Stimulated activated CD8-positive, alpha-beta memory T cell treated with anti-CD3 and anti-CD28 coated beads, Interleukin-7, amount 100 ng/mL, for 1 hour (primary cell): ENCODE measurements around the gene FAM131A.
"Not testable (repeated sequence)": the region's sequence is repeated elsewhere in the genome, so short reads cannot be mapped to it uniquely, and the experiment has no call there.

Experiments used
- DNase-seq, 2 donors: peaks; one replicate each; pipeline ENCODE4 v3.0.0-alpha.2; 2020; ENCODE audit warnings: low read depth in 2 of 2

FAM131A gene

GRCh38 chr3:184339451-184340135 is 2.2 kb downstream of the FAM131A start:
- DNase-seq = not testable (repeated sequence)

- no peak for DNase-seq
These were observed 4.5 kb downstream of the FAM131A start for GRCh38 chr3:184341925-184342324.

- no peak for DNase-seq
These were observed 5.9 kb downstream of the FAM131A start for GRCh38 chr3:184343200-184343876.

- DNase-seq = no peak
These were observed 7.3 kb downstream of the FAM131A start for GRCh38 chr3:184344579-184345316.

DNA sequence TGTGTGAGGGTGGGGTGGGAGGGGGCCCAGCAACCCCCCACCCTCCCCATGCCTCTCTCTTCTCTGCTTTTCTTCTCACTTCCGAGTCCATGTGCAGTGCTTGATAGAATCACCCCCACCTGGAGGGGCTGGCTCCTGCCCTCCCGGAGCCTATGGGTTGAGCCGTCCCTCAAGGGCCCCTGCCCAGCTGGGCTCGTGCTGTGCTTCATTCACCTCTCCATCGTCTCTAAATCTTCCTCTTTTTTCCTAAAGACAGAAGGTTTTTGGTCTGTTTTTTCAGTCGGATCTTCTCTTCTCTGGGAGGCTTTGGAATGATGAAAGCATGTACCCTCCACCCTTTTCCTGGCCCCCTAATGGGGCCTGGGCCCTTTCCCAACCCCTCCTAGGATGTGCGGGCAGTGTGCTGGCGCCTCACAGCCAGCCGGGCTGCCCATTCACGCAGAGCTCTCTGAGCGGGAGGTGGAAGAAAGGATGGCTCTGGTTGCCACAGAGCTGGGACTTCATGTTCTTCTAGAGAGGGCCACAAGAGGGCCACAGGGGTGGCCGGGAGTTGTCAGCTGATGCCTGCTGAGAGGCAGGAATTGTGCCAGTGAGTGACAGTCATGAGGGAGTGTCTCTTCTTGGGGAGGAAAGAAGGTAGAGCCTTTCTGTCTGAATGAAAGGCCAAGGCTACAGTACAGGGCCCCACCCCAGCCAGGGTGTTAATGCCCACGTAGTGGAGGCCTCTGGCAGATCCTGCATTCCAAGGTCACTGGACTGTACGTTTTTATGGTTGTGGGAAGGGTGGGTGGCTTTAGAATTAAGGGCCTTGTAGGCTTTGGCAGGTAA is 8.1 kb downstream of the FAM131A start:
- DNase-seq = no peak

DNA sequence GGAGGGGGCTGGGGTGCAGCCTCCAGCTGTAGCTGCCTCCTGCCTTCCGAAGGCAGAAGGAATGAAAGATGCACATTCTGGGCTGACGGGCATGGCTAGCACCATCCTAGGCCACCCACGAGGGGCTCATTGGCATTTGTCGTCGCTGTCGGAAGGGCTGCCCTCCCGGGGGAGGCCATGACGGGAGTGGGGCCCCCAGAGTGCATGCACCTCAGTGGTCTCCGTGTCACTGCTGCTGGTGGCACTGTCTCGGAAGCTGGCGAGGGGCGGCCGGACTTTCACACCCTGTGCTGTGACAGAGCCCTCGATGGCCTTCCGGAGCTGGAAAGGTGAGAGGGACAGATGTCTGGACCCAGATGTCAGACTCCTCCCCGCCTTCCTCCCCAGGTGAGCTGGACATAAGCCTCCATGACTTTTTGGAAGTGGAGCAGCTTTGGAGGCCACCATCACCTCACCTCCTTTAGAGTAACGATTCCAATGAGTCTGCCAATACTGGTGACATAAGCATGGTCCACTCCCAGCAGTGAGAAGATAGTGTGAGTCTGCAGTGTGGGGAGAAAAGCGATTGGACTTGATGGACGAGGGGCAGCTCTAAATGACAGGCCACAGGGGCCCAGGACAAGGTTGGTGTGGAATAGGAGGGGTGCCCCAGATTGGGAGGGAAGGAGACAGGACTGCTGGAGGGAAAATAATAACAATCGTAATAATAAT is 9.2 kb downstream of the FAM131A start:
- DNase-seq = no peak

- DNase-seq = no peak
These were observed 10.1 kb downstream of the FAM131A start for GRCh38 chr3:184347321-184348056.

- DNase-seq = no peak
These were observed 10.6 kb downstream of the FAM131A start for GRCh38 chr3:184348057-184348382.

- DNase-seq = no peak
These were observed 12.4 kb downstream of the FAM131A start for GRCh38 chr3:184349563-184350470.

GRCh38 chr3:184350618-184351017 is 13.2 kb downstream of the FAM131A start:
- no peak for DNase-seq

- DNase-seq = no peak
These were observed 14.2 kb downstream of the FAM131A start for GRCh38 chr3:184351511-184352148.

DNA sequence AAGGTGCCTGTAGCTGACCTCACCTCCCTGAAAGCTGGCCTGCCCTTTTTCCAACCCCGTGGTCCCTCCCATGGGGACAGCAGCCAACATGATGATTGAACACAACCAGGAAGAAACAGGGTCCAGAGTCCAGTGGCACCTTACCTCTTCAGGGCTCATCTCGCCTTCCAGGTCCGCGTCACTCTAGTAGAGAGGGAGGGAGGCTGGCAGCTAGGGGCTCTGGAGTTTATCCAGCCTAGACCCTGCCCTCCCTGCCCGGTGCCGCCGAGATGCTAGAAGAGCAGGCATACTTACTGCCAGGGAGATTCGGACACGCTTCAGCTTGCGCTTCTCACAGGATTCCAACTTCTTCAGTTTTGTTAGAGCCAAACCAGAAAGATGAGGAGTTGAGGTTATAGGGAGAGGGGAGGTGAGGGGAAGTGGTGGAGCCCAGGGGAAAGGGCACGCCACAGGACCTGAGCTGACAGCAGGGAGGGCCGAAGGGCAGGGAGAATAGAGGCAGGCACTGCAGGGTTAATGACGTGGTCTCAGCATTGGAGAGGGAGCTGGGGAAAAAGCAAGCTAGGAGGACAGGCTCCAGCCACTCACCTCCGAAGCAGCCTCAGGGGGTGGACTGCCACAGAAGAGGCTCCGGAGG is 14.9 kb downstream of the FAM131A start:
- no peak for DNase-seq

DNA sequence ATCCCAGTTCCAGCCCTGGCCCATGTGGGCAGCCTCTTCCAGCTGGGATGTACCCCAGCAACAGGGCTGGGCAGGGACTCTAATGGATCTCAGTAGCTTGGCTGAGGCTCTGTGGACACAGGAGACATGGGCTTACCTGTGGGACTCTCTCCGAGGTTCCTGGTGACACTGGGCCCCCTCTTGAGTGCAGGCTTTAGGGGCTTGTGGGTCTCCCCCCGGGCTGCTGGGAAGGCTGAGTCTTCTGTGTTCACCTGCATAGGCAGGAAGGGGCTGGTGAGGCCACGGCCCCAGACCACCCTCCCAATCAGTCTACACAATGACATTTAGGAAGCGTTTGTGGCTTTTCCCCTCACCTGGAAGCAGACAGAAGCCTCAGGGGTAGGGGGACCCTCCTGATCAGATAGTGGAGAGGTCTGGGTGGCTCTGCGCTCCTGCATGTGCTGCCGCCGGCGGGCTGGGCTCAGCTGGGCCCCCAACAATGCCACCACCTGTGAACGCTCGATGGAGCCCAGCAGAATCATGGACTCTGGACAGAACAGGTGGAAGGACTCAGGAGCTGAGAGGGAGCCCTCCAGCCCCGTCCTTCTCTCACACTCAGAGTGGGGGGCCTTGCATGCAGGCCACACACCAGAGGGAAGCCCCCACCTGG is 15.6 kb downstream of the FAM131A start:
- no peak for DNase-seq

DNA sequence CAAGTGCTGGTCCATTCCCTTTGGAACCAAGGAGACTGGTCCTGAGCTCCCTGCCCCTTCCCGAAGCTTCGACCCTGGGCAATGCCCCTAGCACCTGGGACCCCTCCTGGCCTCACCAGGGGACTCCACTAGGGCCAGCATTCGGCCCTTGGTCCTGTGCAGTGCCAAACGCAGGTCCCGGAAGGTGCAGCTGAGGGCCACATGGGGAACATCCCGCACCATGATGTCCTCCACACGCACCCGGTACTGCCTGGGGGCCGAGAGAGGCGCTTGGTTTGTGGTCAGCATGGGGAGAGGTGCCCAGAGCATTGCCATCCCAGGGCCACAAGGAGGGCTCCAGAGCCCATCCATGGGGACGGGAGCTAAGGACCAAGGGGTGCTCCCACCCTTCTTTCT is 16.1 kb downstream of the FAM131A start:
- DNase-seq = no peak

DNA sequence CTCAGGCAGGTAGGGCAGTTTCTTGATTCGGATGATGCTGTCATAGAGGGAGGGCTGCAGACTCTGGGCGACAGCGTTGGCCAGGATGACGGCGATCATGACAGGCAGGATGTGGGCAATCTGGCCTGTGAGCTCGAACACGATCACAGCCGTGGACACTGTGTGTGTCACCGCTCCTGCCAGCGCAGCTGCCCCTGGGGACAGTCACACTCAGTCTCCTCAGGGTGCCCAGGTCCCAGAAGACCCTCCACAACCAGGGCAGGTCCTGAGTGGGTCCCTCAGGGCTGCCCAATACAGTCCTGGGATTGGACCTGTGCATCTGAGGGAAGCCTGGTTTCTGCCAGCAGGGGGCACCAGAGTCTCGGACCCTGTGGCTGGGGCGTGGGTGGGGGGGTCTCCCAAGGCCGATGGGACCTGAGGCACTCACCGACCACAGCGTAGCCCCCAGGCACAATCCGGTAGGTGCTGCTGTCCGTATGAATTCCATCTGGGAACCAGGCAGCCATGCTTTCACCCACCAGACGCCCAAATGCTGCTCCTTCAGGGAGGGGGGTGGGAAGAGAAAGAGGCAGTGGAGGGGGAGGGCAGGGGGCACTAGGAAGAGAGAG is 16.8 kb downstream of the FAM131A start:
- DNase-seq = peak; percentile 42 to 55

DNA sequence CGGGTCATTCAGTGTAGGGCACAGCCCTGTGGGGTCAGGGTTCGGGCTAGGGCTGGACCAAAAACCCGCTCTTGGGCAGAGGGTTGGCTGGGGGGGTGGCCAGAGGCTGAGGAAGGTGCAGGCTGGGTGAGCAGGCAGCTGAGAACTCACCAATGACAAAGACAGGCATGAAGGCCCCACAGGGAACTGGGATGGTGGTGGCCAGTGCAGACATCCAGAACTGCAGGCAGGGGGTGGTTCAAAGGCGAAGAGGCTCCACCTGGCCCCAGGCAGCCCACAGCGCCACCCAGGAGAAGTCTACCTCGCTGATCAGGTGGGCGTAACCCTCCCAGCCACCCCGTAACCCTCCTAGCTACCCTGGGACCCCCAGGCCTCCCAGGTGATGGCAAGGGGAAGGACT is 17.4 kb downstream of the FAM131A start:
- DNase-seq = no peak

GRCh38 chr3:184355261-184356040 is 18.1 kb downstream of the FAM131A start:
- DNase-seq = no peak
